HG02973 (cell line): ENCODE data around the gene POLA2.

Source experiments
- ATAC-seq: cut with Tn5 transposase; IDR thresholded peaks from one replicate; pipeline ENCODE4 v1.9.1; 2021; ENCODE audit warnings: moderate library complexity; ENCODE audit not compliant: unreplicated experiment

The POLA2 gene

DNA sequence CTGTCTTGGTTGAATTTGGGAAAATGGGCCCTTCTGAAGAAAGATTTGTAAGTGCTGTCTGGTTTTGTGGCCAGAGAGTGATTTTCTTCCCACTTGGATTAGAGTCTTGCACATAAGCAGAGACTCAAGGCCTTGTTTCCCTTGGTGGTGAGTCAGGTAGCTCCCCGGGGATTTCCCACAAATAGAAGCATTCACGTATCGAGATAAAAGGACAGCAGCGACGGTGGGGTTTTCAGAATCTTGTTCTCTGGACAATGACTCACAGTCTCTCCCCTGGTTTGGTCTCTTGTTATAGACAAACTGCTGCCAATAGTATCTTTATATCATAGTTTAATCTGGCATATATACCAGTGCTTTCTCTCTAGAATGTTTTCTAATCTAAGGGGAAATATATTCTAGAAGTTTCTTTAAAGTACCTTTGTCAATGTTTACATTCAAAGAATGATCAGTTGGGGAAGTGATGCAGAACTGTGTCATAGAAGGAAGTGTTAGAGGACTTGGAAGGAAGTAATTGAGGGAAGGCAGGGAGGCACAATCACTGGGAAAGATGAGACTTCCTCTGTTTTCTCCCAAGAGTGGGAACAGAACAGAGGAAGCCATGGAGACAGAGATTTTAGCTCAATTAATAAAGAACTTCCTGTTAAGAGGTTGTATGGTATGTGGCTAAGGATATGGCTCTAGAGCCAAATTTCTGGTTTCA lies 18.1 kb downstream of the POLA2 start:
- no peak for ATAC-seq

DNA sequence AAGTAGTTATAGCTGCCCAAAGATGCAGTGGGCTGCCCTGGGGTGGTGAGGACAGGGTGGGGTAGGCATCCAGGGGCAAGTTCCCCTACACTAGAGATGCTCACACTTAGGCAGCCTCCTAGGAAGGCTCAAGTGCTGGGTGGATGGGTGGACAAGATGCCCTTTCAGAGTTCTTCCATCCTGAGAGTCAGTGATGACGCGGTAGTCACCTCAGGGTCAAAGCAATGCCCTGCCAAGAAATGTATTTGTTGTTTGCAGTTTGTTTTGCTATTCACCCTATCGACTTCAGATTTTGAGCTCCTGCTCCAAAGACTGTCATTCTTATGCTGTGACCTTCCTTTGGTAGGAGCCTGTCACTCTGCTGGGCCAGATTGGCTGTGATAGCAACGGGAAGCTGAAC lies 18.9 kb downstream of the POLA2 start:
- ATAC-seq = no peak

DNA sequence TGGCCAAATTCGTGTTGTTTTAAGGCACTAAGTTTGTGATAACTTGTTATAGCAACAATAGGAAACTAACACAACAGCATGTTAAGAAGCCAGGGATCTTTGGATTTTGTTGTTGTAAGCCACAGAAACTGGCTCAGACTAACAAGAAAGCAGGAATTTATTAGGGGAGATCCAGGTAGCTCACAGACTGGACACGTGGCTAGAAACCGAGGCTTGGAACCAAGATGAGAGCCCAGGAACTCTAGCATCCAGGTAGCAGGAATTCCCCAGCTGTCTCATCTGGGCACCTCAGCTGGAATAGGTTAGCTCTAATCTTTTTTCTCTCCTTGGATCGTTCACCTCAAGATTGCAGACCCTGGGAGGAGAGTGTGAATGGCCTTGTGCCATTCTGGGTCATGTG lies 24.9 kb downstream of the POLA2 start:
- no peak for ATAC-seq

DNA sequence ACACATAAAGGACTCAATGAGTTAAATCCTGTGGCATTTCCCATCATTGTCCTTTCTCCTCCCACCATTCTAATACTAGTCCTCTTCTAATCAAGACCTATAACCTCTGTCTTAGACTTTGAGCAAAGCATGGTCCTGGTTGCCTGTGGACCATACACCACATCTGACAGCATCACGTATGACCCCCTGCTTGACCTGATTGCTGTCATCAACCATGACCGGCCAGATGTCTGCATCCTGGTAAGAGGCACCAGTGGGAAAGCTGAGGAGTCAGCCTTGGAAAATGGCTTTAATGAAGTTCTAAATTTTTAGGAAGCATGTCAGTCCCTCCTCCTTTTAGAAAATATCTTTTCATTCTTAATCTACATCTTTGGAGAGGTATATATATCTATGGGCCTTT lies 25.8 kb downstream of the POLA2 start:
- ATAC-seq = no peak

DNA sequence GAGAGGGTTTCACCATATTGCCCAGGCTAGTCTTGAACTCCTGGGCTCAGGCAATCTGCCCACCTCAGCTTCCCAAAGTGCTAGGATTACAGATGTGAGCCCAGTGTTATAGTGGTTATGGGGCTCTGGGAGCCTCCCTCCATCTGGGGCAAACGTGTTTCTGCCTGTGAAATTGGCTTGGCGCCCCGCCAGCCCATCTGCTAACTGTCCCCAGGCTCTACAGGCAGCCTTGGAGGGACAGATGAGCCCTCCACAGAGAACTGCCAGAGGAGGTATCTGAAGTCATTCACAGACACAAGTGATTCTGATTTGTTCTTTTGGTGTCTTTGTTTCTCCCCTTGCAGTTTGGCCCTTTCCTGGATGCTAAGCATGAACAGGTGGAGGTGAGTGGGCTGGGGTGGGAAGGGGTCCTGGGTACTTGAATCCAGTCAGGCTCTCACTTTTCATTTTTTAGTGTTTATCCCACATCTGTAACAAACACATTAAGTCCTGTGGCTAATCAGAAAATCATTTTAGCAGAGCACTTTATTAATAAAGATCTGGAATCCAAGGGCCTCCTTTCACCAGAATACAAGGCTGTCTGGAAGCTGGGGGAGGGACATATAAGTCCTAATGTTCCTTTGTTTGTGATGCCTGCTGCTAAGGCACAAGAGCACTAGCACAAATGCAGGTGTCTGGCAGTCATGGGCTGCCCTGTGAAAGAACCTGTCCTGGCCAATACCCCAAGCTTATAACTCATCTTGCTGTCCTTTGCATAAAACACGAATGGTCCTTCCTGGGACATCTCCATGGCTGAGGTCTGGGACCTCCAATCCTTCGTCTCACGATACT lies 27.2 kb downstream of the POLA2 start:
- no peak for ATAC-seq

DNA sequence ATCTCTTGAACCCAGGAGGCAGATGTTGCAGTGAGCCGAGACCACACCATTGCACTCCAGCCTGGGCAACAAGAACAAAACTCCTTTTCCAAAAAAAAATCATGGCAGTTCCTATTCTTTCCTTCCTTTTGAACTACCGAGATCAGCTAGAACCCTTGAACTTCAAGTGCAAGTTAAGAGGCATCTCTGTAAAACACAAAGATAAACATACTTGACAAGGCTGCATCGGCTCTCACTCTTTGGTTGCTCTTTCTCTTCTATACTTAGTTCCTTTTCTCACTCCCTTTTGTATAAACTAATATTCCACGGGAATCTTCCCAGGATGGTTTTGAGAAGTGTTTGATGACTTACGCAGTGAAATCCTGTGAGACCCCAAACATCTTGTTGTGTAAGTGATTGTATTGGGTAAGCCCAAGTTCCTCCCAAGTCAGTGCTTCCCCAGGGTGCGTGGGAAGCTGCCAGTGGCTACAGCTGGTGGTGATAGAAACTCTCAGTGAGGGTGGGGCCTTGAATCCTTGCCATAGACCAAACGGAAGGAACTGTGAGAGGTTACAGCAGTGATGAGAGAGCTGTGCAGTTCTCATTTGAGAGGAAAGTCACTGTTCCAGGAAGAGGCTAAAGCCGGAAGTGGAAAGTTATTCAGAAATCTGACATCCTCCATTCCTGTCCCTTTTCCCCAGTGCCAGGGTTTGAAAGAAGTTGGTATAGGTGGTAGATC lies 28.8 kb downstream of the POLA2 start:
- no peak for ATAC-seq

DNA sequence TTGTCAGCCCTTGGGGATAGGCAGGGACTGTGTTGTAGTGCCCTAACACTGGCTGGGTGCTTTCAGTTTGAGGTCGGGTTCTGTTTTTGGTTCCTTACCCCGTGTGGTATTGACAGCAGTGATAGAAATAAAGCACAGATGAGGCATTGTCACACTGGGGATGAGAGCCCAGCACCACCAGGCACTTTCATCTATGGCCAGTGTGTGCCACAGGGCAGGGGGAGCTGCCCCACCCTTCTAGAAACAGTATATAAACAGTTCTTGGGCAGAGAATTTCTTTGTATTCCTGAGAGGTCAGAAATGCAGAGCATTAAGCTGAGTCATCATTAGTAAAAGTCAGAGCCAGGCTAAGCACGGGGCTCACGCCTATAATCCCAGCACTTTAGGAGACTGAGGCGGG lies 29.9 kb downstream of the POLA2 start:
- ATAC-seq = no peak

DNA sequence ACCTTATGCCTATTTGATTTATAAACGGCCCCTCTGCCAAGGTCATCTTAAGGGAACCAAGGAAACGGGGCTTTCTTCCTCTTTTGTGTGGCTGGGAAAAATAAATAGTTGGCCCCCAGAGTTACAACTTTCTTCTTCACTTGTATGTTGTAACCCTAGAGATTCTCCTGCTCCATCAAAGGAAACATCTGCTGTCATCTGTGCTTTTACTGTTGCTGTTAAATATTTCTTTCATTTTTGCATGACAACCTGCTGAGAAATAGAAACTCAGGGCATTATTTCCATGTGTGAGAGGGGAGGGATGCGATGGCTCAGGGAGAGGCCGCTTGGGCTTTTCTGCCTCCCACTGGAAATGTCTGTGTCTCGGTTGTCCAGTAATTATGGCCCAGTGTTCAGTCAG lies 31.1 kb downstream of the POLA2 start:
- ATAC-seq = no peak

DNA sequence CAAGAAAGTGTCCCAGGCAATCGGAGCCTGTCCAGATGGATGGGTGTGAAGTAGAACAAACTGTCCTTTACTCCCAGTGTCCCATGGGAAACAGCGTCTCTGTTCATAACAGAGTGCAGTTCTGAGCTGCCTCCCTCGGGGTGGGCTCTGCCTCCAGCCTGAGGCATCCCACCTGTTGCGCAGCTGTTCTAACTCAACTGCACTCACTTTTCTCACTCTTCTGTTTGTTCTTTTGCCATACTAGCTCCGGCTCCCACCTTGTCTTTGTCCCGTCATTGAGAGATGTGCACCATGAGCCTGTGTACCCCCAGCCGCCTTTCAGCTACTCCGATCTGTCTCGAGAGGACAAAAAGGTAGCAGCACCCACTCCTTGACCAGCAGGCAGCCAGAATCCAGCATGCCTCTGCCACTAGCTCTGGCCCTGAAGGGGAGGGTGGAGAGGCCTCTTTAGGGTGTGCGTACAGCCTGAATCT lies 32.2 kb downstream of the POLA2 start:
- no peak for ATAC-seq

DNA sequence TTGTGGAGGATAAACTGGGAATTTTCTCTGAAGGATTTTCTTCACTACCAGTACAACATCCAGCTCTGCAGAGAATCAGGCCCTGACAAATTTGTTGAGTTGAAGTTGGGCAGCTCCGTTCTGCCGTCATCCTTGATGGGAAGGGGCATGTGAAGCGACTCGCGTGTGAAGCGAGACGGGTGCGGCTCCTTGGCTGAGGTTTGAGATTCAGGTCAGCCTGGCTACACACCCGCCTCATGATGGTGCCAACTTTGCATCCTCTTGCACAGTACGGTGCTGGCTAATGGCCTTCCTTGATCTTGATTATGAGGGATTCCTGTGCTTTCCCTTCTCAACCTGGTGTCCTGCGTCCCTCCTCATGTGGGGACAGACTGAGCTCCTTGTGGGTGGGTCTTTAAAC lies 33.2 kb downstream of the POLA2 start:
- no peak for ATAC-seq

DNA sequence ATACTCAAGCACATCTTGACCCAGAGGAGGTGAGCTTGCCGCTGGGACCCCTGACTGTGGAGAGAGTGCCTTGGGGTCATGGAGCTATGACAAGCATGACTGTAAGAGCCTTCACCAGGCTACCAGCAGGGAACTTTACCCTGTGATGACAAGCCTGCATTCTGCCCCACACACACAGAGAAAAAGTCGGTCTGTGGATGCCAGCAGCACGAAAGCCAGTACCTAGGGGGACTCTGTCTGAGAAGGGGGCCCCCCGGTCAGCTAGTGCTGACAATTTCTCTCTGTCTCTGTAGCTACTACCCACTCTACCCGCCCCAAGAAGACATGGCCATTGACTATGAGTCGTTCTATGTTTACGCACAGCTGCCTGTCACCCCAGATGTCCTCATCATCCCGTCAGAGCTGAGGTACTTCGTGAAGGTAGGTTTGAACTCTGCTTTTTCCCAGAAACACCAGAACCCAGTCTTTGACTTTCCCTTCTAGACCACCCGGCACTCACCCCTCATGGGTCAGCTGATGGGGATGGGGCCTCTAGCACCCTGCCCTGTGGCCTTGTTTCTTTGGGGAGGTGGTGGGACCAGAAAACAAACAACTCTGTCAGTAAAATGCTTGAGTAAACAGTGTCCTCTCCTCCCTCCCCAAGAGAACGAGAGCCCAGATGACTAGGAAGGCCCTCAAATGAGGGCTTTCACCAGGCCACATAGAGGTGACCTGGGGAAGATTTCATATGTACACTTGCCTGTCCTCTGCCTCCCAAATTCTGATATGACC lies 34.0 kb downstream of the POLA2 start:
- no peak for ATAC-seq

DNA sequence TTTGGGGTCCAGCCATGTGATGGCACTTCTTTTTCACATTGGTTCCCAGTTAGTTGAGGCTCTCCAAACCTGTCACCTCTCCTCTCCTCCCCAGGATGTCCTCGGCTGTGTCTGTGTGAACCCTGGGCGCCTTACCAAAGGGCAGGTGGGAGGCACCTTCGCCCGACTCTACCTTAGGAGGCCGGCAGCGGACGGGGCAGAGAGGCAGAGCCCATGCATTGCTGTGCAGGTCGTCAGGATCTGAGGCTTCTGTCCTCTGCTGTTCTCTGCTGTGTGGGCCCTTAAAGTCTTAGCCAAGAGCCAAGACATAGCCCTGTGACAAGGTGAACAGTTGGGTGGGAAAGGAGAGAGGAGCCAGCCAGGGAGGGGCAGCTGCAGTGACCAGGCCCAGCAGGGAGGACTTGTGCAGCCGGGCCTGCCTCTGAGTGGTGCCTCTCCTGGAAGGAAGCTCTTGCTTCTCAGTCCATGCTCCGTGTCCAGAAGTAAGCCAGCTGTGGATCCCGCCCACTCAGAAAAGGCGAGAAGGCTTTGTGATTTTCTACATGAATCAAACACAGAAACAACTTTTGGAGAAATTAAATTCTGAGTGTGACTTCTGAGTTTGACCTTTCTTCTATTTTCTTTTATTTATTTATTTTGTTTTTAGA lies 35.4 kb downstream of the POLA2 start:
- ATAC-seq = no peak

DNA sequence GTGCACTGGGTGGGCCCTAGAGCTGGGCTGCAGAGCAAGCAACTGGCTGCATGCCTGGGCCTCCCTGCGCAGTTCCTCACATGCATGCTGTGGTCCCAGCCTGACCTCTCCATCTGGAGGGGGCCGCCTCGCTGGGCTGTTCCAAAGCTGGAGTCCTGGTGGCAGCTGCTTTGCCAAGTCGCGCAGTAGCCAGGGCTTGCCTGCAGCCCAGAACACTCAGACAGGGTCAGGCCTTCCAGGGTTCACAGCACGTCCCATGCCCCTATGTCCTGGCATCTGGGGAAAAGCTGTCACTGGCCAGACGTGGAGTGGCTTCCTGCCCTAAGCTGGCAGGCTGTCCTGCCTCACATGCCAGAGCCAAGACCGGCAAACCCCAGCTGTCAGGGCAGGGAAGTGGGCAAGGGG lies 36.4 kb downstream of the POLA2 start:
- no peak for ATAC-seq

DNA sequence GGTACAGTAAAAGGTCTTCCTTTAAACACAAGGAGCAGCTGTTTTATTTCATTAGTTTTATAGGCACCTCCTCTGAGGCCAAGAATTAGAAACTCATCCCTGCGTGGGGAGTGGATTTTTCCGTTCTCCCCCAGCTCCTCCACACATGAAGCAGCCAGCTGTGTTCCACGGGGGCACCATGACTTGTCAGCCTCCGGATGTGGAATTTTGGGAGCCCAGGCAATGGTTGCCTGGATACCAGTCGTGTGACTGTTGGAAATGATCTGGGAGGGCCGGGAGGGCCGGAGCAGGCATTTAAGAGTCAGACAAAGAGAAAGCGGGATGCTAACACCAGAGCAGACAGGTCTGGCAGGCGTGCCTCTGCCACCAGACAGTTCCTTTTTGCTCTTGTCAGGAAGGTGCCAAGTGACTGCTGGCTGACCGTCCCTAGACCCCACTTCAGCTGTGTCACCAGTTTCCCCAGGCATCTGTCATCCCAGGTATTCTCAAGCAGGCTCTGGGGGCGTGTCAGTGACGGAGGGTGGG lies 37.0 kb downstream of the POLA2 start:
- ATAC-seq = no peak

DNA sequence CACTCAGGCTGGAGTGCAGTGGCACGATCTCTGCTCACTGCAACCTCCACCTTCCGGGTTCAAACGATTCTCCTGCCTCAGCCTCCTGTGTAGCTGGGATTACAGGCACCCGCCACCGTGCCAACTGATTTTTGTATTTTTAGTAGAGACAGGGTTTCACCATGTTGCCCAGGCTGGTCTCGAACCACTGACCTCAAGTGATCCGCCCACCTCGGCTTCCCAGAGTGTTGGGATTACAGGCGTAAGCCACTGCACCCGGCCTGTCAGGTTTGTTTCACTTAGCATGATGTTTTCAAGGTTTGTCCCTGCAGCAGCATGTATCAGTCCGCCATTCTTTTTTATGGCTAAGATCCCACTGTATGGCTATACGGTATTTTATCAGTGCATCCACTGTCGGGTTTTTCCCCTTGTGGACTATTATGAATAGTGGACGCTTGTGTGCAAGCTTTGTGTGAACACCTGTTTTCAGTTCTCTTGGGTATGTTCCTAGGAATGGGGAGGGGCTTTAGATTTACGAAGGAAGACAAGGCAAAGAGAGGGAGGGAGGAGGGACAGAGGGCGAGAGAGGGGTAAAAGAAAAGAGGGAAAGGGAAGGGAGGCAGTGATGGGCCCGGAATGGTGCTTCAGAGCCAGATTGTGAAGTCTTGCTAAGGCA lies 39.0 kb downstream of the POLA2 start:
- no peak for ATAC-seq

DNA sequence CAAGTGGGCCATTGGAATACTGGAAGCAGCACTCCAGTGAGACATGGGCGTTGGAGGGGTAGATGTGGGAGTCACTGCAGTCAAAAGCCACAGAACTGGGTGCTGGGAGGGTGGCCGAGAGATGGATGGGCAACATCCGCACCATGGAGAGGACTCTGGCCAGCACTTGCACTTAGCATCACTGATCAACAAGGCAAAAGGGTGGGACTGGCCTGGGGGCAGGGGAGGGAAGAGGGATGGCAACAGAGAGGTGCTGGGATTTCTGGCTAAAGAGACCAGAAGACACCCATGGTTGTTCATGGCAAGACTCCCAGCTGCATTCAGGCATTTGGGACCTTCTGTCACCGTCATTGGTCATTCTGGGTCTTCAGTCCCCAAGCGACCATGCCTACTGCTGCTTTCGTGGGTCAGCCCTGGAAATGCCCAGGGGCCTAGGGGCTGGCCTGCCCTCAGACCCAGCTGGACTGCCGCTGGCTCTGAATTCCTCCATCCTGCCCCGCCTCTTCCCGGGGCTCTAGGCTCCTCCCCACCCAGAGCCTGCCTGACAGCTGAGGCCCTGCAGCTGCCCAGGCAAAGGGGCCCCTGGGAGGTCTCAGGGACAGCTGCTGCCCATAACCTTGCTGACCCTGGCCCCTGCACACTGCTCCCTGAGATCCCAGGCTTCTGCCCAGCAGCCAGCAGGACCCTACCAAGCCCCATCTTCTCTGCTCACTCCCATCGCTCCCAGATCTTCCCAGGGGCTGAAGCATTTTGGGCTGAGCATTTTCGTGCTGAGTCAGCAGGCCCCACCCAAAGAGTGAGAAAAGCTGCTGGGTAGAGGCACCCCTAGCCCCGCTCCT lies 39.9 kb downstream of the POLA2 start:
- no peak for ATAC-seq

DNA sequence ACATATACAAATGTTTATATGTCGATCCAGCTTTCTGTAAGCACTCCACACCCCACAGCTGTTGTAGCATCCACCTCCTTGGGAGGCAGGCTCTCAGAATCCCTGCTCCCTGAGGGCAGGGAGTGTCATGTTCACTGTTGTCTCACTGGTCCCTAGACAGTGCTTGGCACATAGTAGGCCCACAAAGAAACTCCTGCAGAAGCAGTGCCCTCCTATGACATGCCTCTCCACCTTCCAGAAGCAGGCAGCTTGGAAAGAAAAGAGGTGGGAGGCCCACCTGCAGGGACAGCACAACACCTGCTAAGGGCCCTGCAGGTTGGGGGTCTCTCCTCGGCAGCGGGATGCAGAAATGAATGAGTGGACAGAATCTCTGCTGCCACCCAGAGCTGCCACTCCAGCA lies 41.8 kb downstream of the POLA2 start:
- no peak for ATAC-seq

DNA sequence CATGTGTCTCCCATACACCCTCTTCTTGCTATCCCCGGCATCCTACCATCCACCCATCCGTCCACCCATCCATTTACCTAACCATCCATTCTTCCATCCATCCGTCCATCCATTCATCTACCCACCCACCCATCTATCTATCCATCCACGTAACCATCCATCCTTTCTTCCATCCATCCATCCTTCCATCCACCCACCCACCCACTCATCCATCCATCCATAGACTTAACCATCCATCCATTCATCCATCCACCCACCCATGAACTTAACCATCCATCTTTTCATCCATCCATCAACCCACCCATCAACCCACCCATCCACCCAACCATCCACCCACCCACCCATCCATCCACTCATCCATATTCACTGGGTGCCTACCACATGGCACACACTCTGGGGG lies 42.3 kb downstream of the POLA2 start:
- ATAC-seq = no peak

DNA sequence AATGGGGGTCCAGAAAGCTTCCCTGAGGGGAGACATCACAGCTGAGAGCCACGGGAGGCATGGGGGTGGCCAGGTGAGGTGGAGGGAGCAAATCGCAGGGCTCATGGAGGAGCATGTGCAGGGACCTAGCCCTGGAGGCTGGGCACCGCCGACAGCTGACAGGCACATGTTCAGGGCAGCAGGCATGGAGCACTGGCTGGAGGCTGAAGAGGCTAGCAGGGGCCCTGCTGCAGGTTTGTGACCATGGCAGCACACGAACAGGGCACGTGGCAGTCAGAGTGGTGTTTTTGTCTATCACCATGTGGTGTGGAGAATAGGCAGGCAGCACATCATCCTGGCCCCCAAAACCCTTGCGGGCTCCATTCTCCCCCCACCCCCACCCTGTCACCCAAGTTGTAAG lies 42.9 kb downstream of the POLA2 start:
- ATAC-seq = no peak
